Keratinocyte (primary cell): ENCODE results near the gene ARFGAP3.

Source experiments
- EZH2 ChIP-seq: IDR thresholded peaks from one replicate; pipeline ENCODE4 v1.6.1; 2012; ENCODE audit warnings: inconsistent platforms, mild to moderate bottlenecking, low read length, moderate library complexity
- TF ChIP-seq, protein P1 (sequence below), 3 experiments: IDR thresholded peaks in 1 of 3; conservative IDR thresholded peaks in 1 of 3; optimal IDR thresholded peaks in 1 of 3; 2 replicates in 2 of 3; 3 replicates in 1 of 3; pipeline versions ENCODE3 to v1.5.1; 2011; ENCODE audit warnings: low read length in 3 of 3, mild to moderate bottlenecking in 3 of 3, moderate library complexity in 2 of 3, control low read depth in 1 of 3, inconsistent platforms in 1 of 3; ENCODE audit not compliant: insufficient read depth in 2 of 3; ENCODE audit errors: extremely low read depth in 1 of 3

DNA sequence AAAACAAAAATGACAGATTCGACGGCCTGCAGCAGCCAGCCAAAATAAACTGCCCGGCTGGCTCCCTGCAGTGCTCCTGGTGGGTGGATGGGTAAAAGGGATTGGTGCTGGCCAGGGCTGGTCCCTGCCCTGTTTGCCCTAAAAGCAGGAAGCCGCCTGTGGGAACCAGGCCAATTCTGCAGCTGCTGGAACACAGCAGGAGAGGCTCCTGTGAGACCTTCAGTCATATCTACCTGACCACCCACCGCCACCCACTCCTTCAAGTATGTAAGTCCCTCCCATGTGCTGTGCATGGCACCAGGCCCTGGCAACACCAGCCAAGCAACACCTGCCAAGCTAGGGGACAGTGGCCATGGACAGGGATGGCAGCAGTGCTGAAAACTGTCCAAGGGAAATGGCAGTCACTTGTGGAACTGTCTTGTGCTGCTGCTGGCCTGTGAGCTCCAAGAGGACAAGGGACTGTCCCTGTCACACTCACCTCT lies 48.7 kb upstream of the ARFGAP3 start:
- TF ChIP-seq, protein P1, sequence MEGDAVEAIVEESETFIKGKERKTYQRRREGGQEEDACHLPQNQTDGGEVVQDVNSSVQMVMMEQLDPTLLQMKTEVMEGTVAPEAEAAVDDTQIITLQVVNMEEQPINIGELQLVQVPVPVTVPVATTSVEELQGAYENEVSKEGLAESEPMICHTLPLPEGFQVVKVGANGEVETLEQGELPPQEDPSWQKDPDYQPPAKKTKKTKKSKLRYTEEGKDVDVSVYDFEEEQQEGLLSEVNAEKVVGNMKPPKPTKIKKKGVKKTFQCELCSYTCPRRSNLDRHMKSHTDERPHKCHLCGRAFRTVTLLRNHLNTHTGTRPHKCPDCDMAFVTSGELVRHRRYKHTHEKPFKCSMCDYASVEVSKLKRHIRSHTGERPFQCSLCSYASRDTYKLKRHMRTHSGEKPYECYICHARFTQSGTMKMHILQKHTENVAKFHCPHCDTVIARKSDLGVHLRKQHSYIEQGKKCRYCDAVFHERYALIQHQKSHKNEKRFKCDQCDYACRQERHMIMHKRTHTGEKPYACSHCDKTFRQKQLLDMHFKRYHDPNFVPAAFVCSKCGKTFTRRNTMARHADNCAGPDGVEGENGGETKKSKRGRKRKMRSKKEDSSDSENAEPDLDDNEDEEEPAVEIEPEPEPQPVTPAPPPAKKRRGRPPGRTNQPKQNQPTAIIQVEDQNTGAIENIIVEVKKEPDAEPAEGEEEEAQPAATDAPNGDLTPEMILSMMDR (optimal IDR thresholded peaks at IDR 0.05 in 1 of 3, IDR thresholded peaks at IDR 0.05 in 1 of 3, conservative IDR thresholded peaks at IDR 0.05 in 1 of 3; ENCODE audit: extremely low read depth in 1 of 3, insufficient read depth in 2 of 3, low read length in 3 of 3): no peak
- no peak for TF ChIP-seq EZH2
